HepG2 (cell line): ENCODE measurements around the gene ARHGEF3. TPM values are rescaled to one million over a fixed set of nuclear protein-coding genes. Genes with fewer than 3 reads are reported as not detected.

Experiments used
- CENPT ChIP-seq: sonication (generic); formaldehyde crosslinking; IDR thresholded peaks from 2 replicates; pipeline ENCODE4 v1.8.0; 2022; ENCODE audit warnings: low read depth, mild to moderate bottlenecking, moderate library complexity, missing genetic modification reagents
- EP300 ChIP-seq, 3 experiments: sonication (generic) in 1 of 3; formaldehyde crosslinking in 1 of 3; IDR thresholded peaks; 2 replicates each; pipeline versions ENCODE4 v1.5.1 to v1.6.1; 2011 to 2020; ENCODE audit warnings: low read depth in 2 of 3, low read length in 2 of 3, borderline replicate concordance in 1 of 3, improper control_type of control experiment in 1 of 3, mild to moderate bottlenecking in 1 of 3, missing genetic modification reagents in 1 of 3, moderate library complexity in 1 of 3
- HCFC1 ChIP-seq: fragments of 150-350 bp; IDR thresholded peaks from 2 replicates; pipeline ENCODE4 v1.6.1; 2014; ENCODE audit warnings: low read depth, low read length
- ISL2 ChIP-seq: sonication (generic); formaldehyde crosslinking; IDR thresholded peaks from 2 replicates; pipeline ENCODE4 v1.5.0; 2020; ENCODE audit warnings: missing genetic modification reagents
- JDP2 ChIP-seq: sonication (generic); formaldehyde crosslinking; IDR thresholded peaks from 2 replicates; pipeline ENCODE4 v1.8.1; 2022; ENCODE audit warnings: missing genetic modification reagents, borderline replicate concordance
- KDM6A ChIP-seq: IDR thresholded peaks from 2 replicates; pipeline ENCODE4 v1.6.1; 2016; ENCODE audit warnings: low read depth
- KLF9 ChIP-seq: IDR thresholded peaks from 2 replicates; pipeline ENCODE4 v1.6.1; 2016; ENCODE audit warnings: low read depth
- MIXL1 ChIP-seq: IDR thresholded peaks from 2 replicates; pipeline ENCODE4 v1.6.1; 2016
- NFRKB ChIP-seq: fragments of 450-650 bp; IDR thresholded peaks from 2 replicates; pipeline ENCODE4 v1.6.1; 2017
- NR2F6 ChIP-seq, 2 experiments: IDR thresholded peaks; 2 replicates each; pipeline ENCODE4 v1.6.1; 2016; ENCODE audit warnings: antibody characterized with exemption in 1 of 2, mild to moderate bottlenecking in 1 of 2
- ZFP36 ChIP-seq: fragments of 150-350 bp; IDR thresholded peaks from 2 replicates; pipeline ENCODE4 v1.6.1; 2018; ENCODE audit warnings: borderline replicate concordance, low read length, low read depth; ENCODE audit not compliant: partially characterized antibody
- ZNF3 ChIP-seq: IDR thresholded peaks from 2 replicates; pipeline ENCODE4 v1.7.0; 2017; ENCODE audit warnings: inconsistent platforms
- ZNF570 ChIP-seq: sonication (generic); formaldehyde crosslinking; IDR thresholded peaks from 2 replicates; pipeline ENCODE4 v1.4.0; 2020; ENCODE audit warnings: mild to moderate bottlenecking, missing genetic modification reagents, borderline replicate concordance
- polyA plus RNA-seq, 8 experiments: library from polyadenylated mRNA; depleted of rRNA in 3 of 8; stranded (reverse) in 7 of 8; unstranded in 1 of 8; fragments of >200 nt; fragmentation: Illumina TruSeq in 4 of 8; extraction: Trizol in 4 of 8; gene quantifications; 2 replicates each; pipeline versions ENCODE4 v1.2.1 to v1.2.3, GENCODE V29; 2011 to 2016; ENCODE audit warnings: low read depth in 4 of 8, missing spikeins in 1 of 8, mixed read lengths in 1 of 8; ENCODE audit not compliant: insufficient read depth in 1 of 8
- total RNA-seq, 5 experiments: library from RNA; depleted of rRNA; stranded (reverse); fragments of >200 nt; fragmentation: Illumina TruSeq; extraction: Trizol; gene quantifications; 2 replicates each; pipeline ENCODE4 v1.2.3, GENCODE V29; 2016; ENCODE audit warnings: low read depth in 1 of 5
- TF ChIP-seq, protein P1 (sequence below): sonication (generic); formaldehyde crosslinking; IDR thresholded peaks from 2 replicates; pipeline ENCODE4 v1.5.0; 2020; ENCODE audit warnings: mild to moderate bottlenecking, missing genetic modification reagents

The ARHGEF3 gene
- total and polyA plus RNA-seq, 2 of the 13 experiments (the other 11 are each of a cell fraction or from before 2014, with no cell fraction given): 14.8 to 23.1 TPM

DNA sequence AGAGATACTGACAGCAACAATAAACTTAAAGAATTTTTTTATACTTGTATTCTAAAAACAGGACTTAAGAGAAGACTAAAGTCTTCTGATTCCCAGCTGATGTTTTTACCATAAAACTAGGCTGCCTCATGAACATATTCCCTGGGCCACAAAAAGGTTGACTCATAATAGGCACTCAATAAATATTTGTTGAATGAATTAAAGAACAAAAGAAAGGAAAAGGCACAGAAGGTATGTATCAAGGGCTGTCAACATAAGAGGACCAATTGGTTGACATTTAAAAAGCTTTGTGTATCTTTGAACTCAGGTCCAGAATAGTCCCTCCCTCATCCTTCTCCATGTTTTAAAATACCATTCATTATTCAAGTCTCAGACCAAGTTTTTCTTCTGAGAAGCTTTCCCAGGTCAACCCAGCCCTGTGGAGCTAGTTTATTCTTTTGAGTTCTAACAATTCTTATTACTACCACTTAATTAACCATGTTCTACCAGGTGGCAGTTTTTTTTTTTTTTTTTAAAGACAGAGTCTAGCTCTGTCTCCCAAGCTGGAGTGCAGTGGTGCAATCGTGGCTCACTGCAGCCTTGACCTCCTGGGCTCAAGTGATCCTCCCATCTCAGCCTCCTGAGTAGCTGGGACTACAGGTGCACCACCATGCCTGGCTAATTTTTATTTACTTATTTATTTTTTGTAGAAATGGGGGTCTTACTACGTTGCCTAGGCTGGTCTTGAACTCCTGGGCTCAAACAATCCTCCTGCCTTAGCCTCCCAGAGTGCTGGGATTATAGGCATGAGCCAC, 17.5 kb upstream of the ARHGEF3 start (continued):
- TF ChIP-seq HCFC1 (no peak), KDM6A (CRISPR knock-in tag) (no peak), CENPT (no peak), KLF9 (CRISPR knock-in tag) (no peak), NR2F6 (IDR thresholded peaks at IDR 0.05) (peak; percentile 22; the same call in 1 of the 2 replicates), NR2F6 (CRISPR knock-in tag; IDR thresholded peaks at IDR 0.05) (no peak; the same call in 1 of the 2 replicates), JDP2 (no peak), MIXL1 (CRISPR knock-in tag) (no peak), ISL2 (peak; percentile 8; the same call in 1 of the 2 replicates), NFRKB (no peak), ZNF3 (peak; percentile 86), ZNF570 (CRISPR knock-in tag) (no peak), ZFP36 (no peak), EP300 (IDR thresholded peaks at IDR 0.05; ENCODE audit: low read depth in 2 of 2, low read length in 2 of 2) (peak in 1 of 2 experiments; percentile 44; a peak in 2 of 4 replicates), EP300 (CRISPR knock-in tag; IDR thresholded peaks at IDR 0.05; ENCODE audit: borderline replicate concordance) (no peak)
- TF ChIP-seq, protein P1, sequence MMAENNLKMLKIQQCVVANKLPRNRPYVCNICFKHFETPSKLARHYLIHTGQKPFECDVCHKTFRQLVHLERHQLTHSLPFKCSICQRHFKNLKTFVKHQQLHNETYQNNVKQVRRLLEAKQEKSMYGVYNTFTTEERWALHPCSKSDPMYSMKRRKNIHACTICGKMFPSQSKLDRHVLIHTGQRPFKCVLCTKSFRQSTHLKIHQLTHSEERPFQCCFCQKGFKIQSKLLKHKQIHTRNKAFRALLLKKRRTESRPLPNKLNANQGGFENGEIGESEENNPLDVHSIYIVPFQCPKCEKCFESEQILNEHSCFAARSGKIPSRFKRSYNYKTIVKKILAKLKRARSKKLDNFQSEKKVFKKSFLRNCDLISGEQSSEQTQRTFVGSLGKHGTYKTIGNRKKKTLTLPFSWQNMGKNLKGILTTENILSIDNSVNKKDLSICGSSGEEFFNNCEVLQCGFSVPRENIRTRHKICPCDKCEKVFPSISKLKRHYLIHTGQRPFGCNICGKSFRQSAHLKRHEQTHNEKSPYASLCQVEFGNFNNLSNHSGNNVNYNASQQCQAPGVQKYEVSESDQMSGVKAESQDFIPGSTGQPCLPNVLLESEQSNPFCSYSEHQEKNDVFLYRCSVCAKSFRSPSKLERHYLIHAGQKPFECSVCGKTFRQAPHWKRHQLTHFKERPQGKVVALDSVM: peak; percentile 96
